SK-N-SH (cell line): Measurements from ENCODE around the gene ADRA1B. TPM values are rescaled to one million over a fixed set of nuclear protein-coding genes. Genes with fewer than 3 reads are reported as not detected.

ENCODE experiments used
- CTCF ChIA-PET: fragments of 300-600, 350-600 bp; formaldehyde crosslinking; extraction: SDS; loops from one replicate; lab custom pipeline; 2021; lab: Yijun Ruan, JAX
- POLR2A ChIA-PET: fragments of 350-600 bp; sonication (Branson Sonifier 250); formaldehyde crosslinking; extraction: SDS; loops from one replicate; lab custom pipeline; 2020; ENCODE audit warnings: antibody characterized with exemption, inconsistent platforms; lab: Yijun Ruan, JAX
- DNase-seq: peaks from one replicate; pipeline ENCODE4 v3.0.0; 2012
- H2AFZ ChIP-seq: fragments of 200-600 bp; sonication (generic); 2 replicates; pipeline ENCODE4 v1.8.1; 2016; ENCODE audit warnings: antibody characterized with exemption, mild to moderate bottlenecking, low read depth
- H3F3A ChIP-seq: fragments of 200-600 bp; sonication (generic); replicated peaks from 2 replicates; pipeline ENCODE3; 2016; ENCODE audit warnings: antibody characterized with exemption, mild to moderate bottlenecking; ENCODE audit not compliant: insufficient read depth
- H3K27ac ChIP-seq, 2 experiments: fragments of 200-500 bp in 1 of 2; fragments of 200-600 bp in 1 of 2; sonication (Bioruptor generic) in 1 of 2; sonication (generic), shearing (Covaris generic) in 1 of 2; 2 replicates each; pipeline versions ENCODE4 v1.5.1 to v1.6.1; 2014 to 2016; ENCODE audit warnings: low read depth in 2 of 2, inconsistent platforms in 1 of 2, low read length in 1 of 2, mild to moderate bottlenecking in 1 of 2, mixed read lengths in 1 of 2
- H3K27me3 ChIP-seq: fragments of 200-600 bp; sonication (generic), shearing (Covaris generic); 2 replicates; pipeline ENCODE4 v1.6.1; 2016; ENCODE audit warnings: mixed run types; ENCODE audit not compliant: insufficient read depth
- H3K36me3 ChIP-seq, 2 experiments: fragments of 200-500 bp in 1 of 2; fragments of 200-600 bp in 1 of 2; sonication (Bioruptor generic) in 1 of 2; sonication (generic) in 1 of 2; replicated peaks in 1 of 2; 2 replicates each; pipeline versions ENCODE3 to v1.5.1; 2014 to 2016; ENCODE audit warnings: low read length in 1 of 2, mild to moderate bottlenecking in 1 of 2; ENCODE audit not compliant: insufficient read depth in 2 of 2, control insufficient read depth in 1 of 2
- H3K4me1 ChIP-seq, 2 experiments: fragments of 200-500 bp in 1 of 2; fragments of 200-600 bp in 1 of 2; sonication (Bioruptor generic) in 1 of 2; sonication (generic), shearing (Covaris generic) in 1 of 2; 2 replicates each; pipeline versions ENCODE4 v1.5.1 to v1.6.1; 2014 to 2016; ENCODE audit warnings: low read depth in 1 of 2, low read length in 1 of 2, mixed run types in 1 of 2; ENCODE audit not compliant: insufficient read depth in 2 of 2, control insufficient read depth in 1 of 2
- H3K4me2 ChIP-seq: fragments of 200-600 bp; sonication (generic), shearing (Covaris generic); 2 replicates; pipeline ENCODE4 v1.6.1; 2017; ENCODE audit warnings: mixed run types
- H3K4me3 ChIP-seq, 2 experiments: fragments of 200-500 bp in 1 of 2; fragments of 200-600 bp in 1 of 2; sonication (Bioruptor generic) in 1 of 2; sonication (generic), shearing (Covaris generic) in 1 of 2; 2 replicates each; pipeline versions ENCODE4 v1.5.1 to v1.8.1; 2014 to 2016; ENCODE audit warnings: low read depth in 2 of 2, inconsistent platforms in 1 of 2, low read length in 1 of 2, mild to moderate bottlenecking in 1 of 2, mixed read lengths in 1 of 2, moderate library complexity in 1 of 2
- H3K79me2 ChIP-seq: fragments of 200-600 bp; sonication (generic); 2 replicates; pipeline ENCODE4 v1.8.1; 2017; ENCODE audit warnings: mild to moderate bottlenecking; ENCODE audit not compliant: insufficient read depth
- H3K9ac ChIP-seq: fragments of 200-600 bp; sonication (generic); 2 replicates; pipeline ENCODE4 v1.6.1; 2017; ENCODE audit warnings: mixed run types
- H3K9me2 ChIP-seq: fragments of 200-600 bp; sonication (generic); 2 replicates; pipeline ENCODE4 v1.6.1; 2017; ENCODE audit warnings: mixed run types
- H3K9me3 ChIP-seq: fragments of 200-600 bp; sonication (generic); 2 replicates; pipeline ENCODE4 v1.6.1; 2017; ENCODE audit warnings: mixed run types, mild to moderate bottlenecking, moderate library complexity
- H4K20me1 ChIP-seq: fragments of 200-600 bp; sonication (generic); 2 replicates; pipeline ENCODE4 v1.6.1; 2017; ENCODE audit warnings: mild to moderate bottlenecking, mixed run types; ENCODE audit not compliant: insufficient read depth
- CHD2 ChIP-seq: fragments of 150-350 bp; IDR thresholded peaks from 2 replicates; pipeline ENCODE4 v1.6.1; 2018; ENCODE audit warnings: low read length; ENCODE audit not compliant: partially characterized antibody
- CTCF ChIP-seq: fragments of 200-600 bp; sonication (generic); IDR thresholded peaks from 2 replicates; pipeline ENCODE4 v1.6.1; 2017; ENCODE audit warnings: antibody characterized with exemption, mild to moderate bottlenecking, moderate library complexity
- ELF1 ChIP-seq: IDR thresholded peaks from 2 replicates; pipeline ENCODE4 v1.4.0; 2012
- EP300 ChIP-seq, 2 experiments: IDR thresholded peaks; 2 replicates each; pipeline versions ENCODE4 v1.4.0 to v1.6.1; 2012; ENCODE audit warnings: borderline replicate concordance in 1 of 2, low read depth in 1 of 2, low read length in 1 of 2
- EZH2phosphoT487 ChIP-seq: fragments of 200-600 bp; sonication (generic); IDR thresholded peaks from 2 replicates; pipeline ENCODE4 v1.6.1; 2017; ENCODE audit warnings: low read depth, mixed run types, mild to moderate bottlenecking, antibody characterized with exemption, moderate library complexity, borderline replicate concordance
- FOSL2 ChIP-seq: IDR thresholded peaks from 2 replicates; pipeline ENCODE4 v1.4.0; 2012; ENCODE audit warnings: low read depth, mild to moderate bottlenecking, moderate library complexity, borderline replicate concordance
- FOXJ3 ChIP-seq: sonication (generic); formaldehyde crosslinking; IDR thresholded peaks from 2 replicates; pipeline ENCODE4 v1.5.1; 2020; ENCODE audit warnings: mild to moderate bottlenecking, missing genetic modification reagents
- FOXM1 ChIP-seq: IDR thresholded peaks from 2 replicates; pipeline ENCODE4 v1.4.0; 2012; ENCODE audit warnings: low read depth, mild to moderate bottlenecking
- GABPA ChIP-seq: IDR thresholded peaks from 2 replicates; pipeline ENCODE4 v1.4.0; 2012; ENCODE audit warnings: low read depth, mild to moderate bottlenecking
- GATA2 ChIP-seq: sonication (generic); formaldehyde crosslinking; IDR thresholded peaks from 2 replicates; pipeline ENCODE4 v1.5.0; 2020; ENCODE audit warnings: mild to moderate bottlenecking, missing genetic modification reagents
- MAX ChIP-seq: IDR thresholded peaks from 2 replicates; pipeline ENCODE4 v1.4.0; 2012; ENCODE audit warnings: low read depth
- MXI1 ChIP-seq: IDR thresholded peaks from 2 replicates; pipeline ENCODE4 v1.6.1; 2012; ENCODE audit warnings: mild to moderate bottlenecking, low read depth, low read length, improper control_type of control experiment
- NFIC ChIP-seq: IDR thresholded peaks from 2 replicates; pipeline ENCODE4 v1.4.0; 2012; ENCODE audit warnings: borderline replicate concordance
- PBX3 ChIP-seq: IDR thresholded peaks from 2 replicates; pipeline ENCODE4; 2012
- POLR2AphosphoS5 ChIP-seq: IDR thresholded peaks from 2 replicates; pipeline ENCODE4 v1.6.1; 2012; ENCODE audit warnings: low read depth, low read length
- RCOR1 ChIP-seq: fragments of 150-350 bp; IDR thresholded peaks from 2 replicates; pipeline ENCODE4 v1.6.1; 2017; ENCODE audit warnings: antibody characterized with exemption, low read length
- REST ChIP-seq: IDR thresholded peaks from 2 replicates; pipeline ENCODE4 v1.6.1; 2012; ENCODE audit warnings: mild to moderate bottlenecking, low read depth, low read length, moderate library complexity
- RFX5 ChIP-seq: IDR thresholded peaks from 2 replicates; pipeline ENCODE4 v1.6.1; 2012; ENCODE audit warnings: mild to moderate bottlenecking, improper control_type of control experiment, low read length
- RXRA ChIP-seq: IDR thresholded peaks from 2 replicates; pipeline ENCODE4 v1.4.0; 2012; ENCODE audit warnings: low read depth, mild to moderate bottlenecking, borderline replicate concordance
- SIN3A ChIP-seq: IDR thresholded peaks from 2 replicates; pipeline ENCODE4 v1.6.1; 2012; ENCODE audit warnings: low read depth, mild to moderate bottlenecking, low read length, moderate library complexity, borderline replicate concordance
- TCF12 ChIP-seq: IDR thresholded peaks from 2 replicates; pipeline ENCODE4 v1.4.0; 2012
- TEAD4 ChIP-seq: IDR thresholded peaks from 2 replicates; pipeline ENCODE4 v1.4.0; 2012; ENCODE audit warnings: mild to moderate bottlenecking, borderline replicate concordance; ENCODE audit not compliant: insufficient read depth
- USF1 ChIP-seq: IDR thresholded peaks from 2 replicates; pipeline ENCODE4 v1.4.0; 2012; ENCODE audit warnings: low read depth, borderline replicate concordance
- USF2 ChIP-seq: fragments of 150-350 bp; IDR thresholded peaks from 2 replicates; pipeline ENCODE4 v1.6.1; 2017; ENCODE audit warnings: antibody characterized with exemption, low read length, low read depth, borderline replicate concordance
- YY1 ChIP-seq: IDR thresholded peaks from 2 replicates; pipeline ENCODE4 v1.4.0; 2012; ENCODE audit warnings: low read depth, mild to moderate bottlenecking
- polyA plus RNA-seq, 3 experiments: library from polyadenylated mRNA; depleted of rRNA; stranded (reverse); fragments of >200 nt; gene quantifications; 2 replicates each; pipeline ENCODE4 v1.2.3, GENCODE V29; 2012

ADRA1B gene
- polyA plus RNA-seq, 1 of the 3 experiments (the other 2 are of a cell fraction) = 2.2 TPM

GRCh38 chr5:159874263-159874662, 42.0 kb upstream of the ADRA1B start:
- ChIA-PET CTCF (no interaction called here), POLR2A (no interaction called here)
- H2AFZ ChIP-seq = 0 out of 2 replicates have a peak overlapping the region, but pooled peaks have one; percentile 19
- H3K4me2 ChIP-seq = peak overlapping the region; percentile 21
- H3K79me2 ChIP-seq = no peaks in the 10 kb centered on the region
- peaks cover 4 to 26% of the 10 kb centered on the region in 2 experiments for H3K4me1 ChIP-seq
- DNase-seq = no peak
- no peak overlapping the region for H3K4me3 ChIP-seq
- no peaks in the 10 kb centered on the region for H3K27me3 ChIP-seq
- H3K36me3 ChIP-seq = no peaks in the 10 kb centered on the region
- no peaks in the 10 kb centered on the region for H3K9me3 ChIP-seq
- peaks cover 15% of the 10 kb centered on the region for H3F3A ChIP-seq
- peak overlapping the region in 1 of 2 experiments; percentile 55; a peak in 2 of 4 replicates for H3K27ac ChIP-seq
- no peak overlapping the region for H3K9ac ChIP-seq
- no peaks in the 10 kb centered on the region for H4K20me1 ChIP-seq
- H3K9me2 ChIP-seq = no peaks in the 10 kb centered on the region
- TF ChIP-seq TEAD4 (peak; percentile 21; the same call in 1 of the 2 replicates), GABPA (no peak), SIN3A (no peak), GATA2 (CRISPR knock-in tag) (no peak), RCOR1 (no peak), CHD2 (no peak), ELF1 (no peak), TCF12 (peak; percentile 32; the same call in 1 of the 2 replicates), NFIC (peak; percentile 48; the same call in 1 of the 2 replicates), MXI1 (no peak), RXRA (peak; percentile 50; the same call in 1 of the 2 replicates), EP300 (IDR thresholded peaks at IDR 0.05; ENCODE audit: borderline replicate concordance in 1 of 2, low read depth in 1 of 2, low read length in 1 of 2) (peak in 1 of 2 experiments; percentile 51; a peak in 1 of 4 replicates), RFX5 (no peak), CTCF (no peak), USF1 (no peak), MAX (no peak), FOSL2 (peak; percentile 76), EZH2phosphoT487 (no peak), USF2 (no peak), REST (no peak), YY1 (no peak), FOXM1 (no peak), POLR2AphosphoS5 (no peak), FOXJ3 (CRISPR knock-in tag) (no peak), PBX3 (peak; percentile 81)
